Activated naive CD8-positive, alpha-beta T cell treated with anti-CD3 and anti-CD28 coated beads, Interleukin-2, amount 10 ng/mL, durations not matched to agents 7 days and 5 days (primary cell): ENCODE measurements around the gene TP53I11. TPM values are rescaled to one million over a fixed set of nuclear protein-coding genes. Genes with fewer than 3 reads are reported as not detected.

Experiments
- ATAC-seq: fragments of 150-1000 bp; cut with Tn5 transposase; one replicate; pipeline ENCODE4 v1.10.0; 2021; ENCODE audit warnings: low read depth, moderate library complexity
- POLR2A ChIA-PET: fragments of 350-600 bp; sonication (Branson Sonifier 250); formaldehyde crosslinking; loops from one replicate; lab custom pipeline; 2021; ENCODE audit warnings: antibody characterized with exemption; lab: Charles Lee
- DNase-seq: peaks from one replicate; pipeline ENCODE4 v3.0.0; 2021
- H3K27ac Mint-ChIP-seq: one replicate; pipeline ENCODE4 v1.8.0; 2022; ENCODE audit warnings: mild to moderate bottlenecking, mixed read lengths
- H3K27me3 Mint-ChIP-seq: one replicate; pipeline ENCODE4 v1.8.0; 2022; ENCODE audit warnings: mild to moderate bottlenecking, moderate library complexity, mixed read lengths
- H3K36me3 Mint-ChIP-seq: one replicate; pipeline ENCODE4 v1.8.0; 2021; ENCODE audit warnings: mild to moderate bottlenecking, mixed read lengths
- H3K4me1 Mint-ChIP-seq: one replicate; pipeline ENCODE4 v1.8.0; 2021; ENCODE audit warnings: mixed read lengths
- H3K4me3 Mint-ChIP-seq: one replicate; pipeline ENCODE4 v1.8.0; 2022; ENCODE audit warnings: mild to moderate bottlenecking, moderate library complexity, mixed read lengths
- H3K9me3 Mint-ChIP-seq: one replicate; pipeline ENCODE4 v1.8.0; 2021; ENCODE audit warnings: mixed read lengths
- total RNA-seq, 2 experiments: library from RNA; stranded (reverse); gene quantifications; one replicate each; pipeline ENCODE4 v1.2.3, GENCODE V29; 2021

TP53I11 gene
- total RNA-seq, 2 experiments from 2014 or later, result 13.7 to 15.7 TPM

- no peak overlapping the region for H3K4me3 Mint-ChIP-seq
- H3K27ac Mint-ChIP-seq, result no peak overlapping the region
- POLR2A ChIA-PET, result no interaction called here
- DNase-seq, result no peak
- no peaks in the 10 kb centered on the region for H3K9me3 Mint-ChIP-seq
- ATAC-seq, result no peak
- H3K36me3 Mint-ChIP-seq, result no peaks in the 10 kb centered on the region
- peaks cover 2% of the 10 kb centered on the region for H3K27me3 Mint-ChIP-seq
- no peaks in the 10 kb centered on the region for H3K4me1 Mint-ChIP-seq
These were observed 47.2 kb downstream of the TP53I11 start for GRCh38 chr11:44903518-44903917.

GRCh38 chr11:44903035-44903434, 47.6 kb downstream of the TP53I11 start:
- Mint-ChIP-seq H3K36me3 (no peaks in the 10 kb centered on the region), H3K9me3 (no peaks in the 10 kb centered on the region), H3K27me3 (peaks cover 2% of the 10 kb centered on the region), H3K4me3 (no peak overlapping the region), H3K4me1 (no peaks in the 10 kb centered on the region), H3K27ac (no peak overlapping the region)
- POLR2A ChIA-PET, result no interaction called here
- DNase-seq (no peak), ATAC-seq (no peak)

GRCh38 chr11:44901786-44902185, 48.9 kb downstream of the TP53I11 start:
- no peak overlapping the region for H3K27ac Mint-ChIP-seq
- POLR2A ChIA-PET, result no interaction called here
- no peaks in the 10 kb centered on the region for H3K4me1 Mint-ChIP-seq
- no peak for ATAC-seq
- H3K27me3 Mint-ChIP-seq, result peaks cover 2% of the 10 kb centered on the region
- no peaks in the 10 kb centered on the region for H3K9me3 Mint-ChIP-seq
- H3K4me3 Mint-ChIP-seq, result no peak overlapping the region
- no peak for DNase-seq
- no peaks in the 10 kb centered on the region for H3K36me3 Mint-ChIP-seq

- H3K9me3 Mint-ChIP-seq, result no peaks in the 10 kb centered on the region
- no peaks in the 10 kb centered on the region for H3K4me1 Mint-ChIP-seq
- no peaks in the 10 kb centered on the region for H3K36me3 Mint-ChIP-seq
- H3K4me3 Mint-ChIP-seq, result no peak overlapping the region
- DNase-seq (no peak), ATAC-seq (no peak)
- no peak overlapping the region for H3K27ac Mint-ChIP-seq
- POLR2A ChIA-PET, result no interaction called here
- no peaks in the 10 kb centered on the region for H3K27me3 Mint-ChIP-seq
These were observed 49.5 kb downstream of the TP53I11 start for GRCh38 chr11:44901120-44901633.

GRCh38 chr11:44899959-44900358, 50.7 kb downstream of the TP53I11 start:
- POLR2A ChIA-PET, result no interaction called here
- Mint-ChIP-seq H3K36me3 (no peaks in the 10 kb centered on the region), H3K27me3 (no peaks in the 10 kb centered on the region), H3K4me1 (no peaks in the 10 kb centered on the region), H3K9me3 (no peaks in the 10 kb centered on the region), H3K27ac (no peak overlapping the region), H3K4me3 (no peak overlapping the region)
- ATAC-seq (no peak), DNase-seq (no peak)

GRCh38 chr11:44893846-44894617, 56.7 kb downstream of the TP53I11 start:
- Mint-ChIP-seq H3K36me3 (no peaks in the 10 kb centered on the region), H3K27ac (no peak overlapping the region), H3K9me3 (no peaks in the 10 kb centered on the region), H3K4me1 (no peaks in the 10 kb centered on the region), H3K27me3 (no peaks in the 10 kb centered on the region), H3K4me3 (no peak overlapping the region)
- ATAC-seq, result peak; percentile 71
- DNase-seq, result peak; percentile 75
- POLR2A ChIA-PET, result no interaction called here

- H3K27me3 Mint-ChIP-seq, result peaks cover 3% of the 10 kb centered on the region
- ATAC-seq (no peak), DNase-seq (no peak)
- no peaks in the 10 kb centered on the region for H3K9me3 Mint-ChIP-seq
- no peak overlapping the region for H3K4me3 Mint-ChIP-seq
- POLR2A ChIA-PET, result no interaction called here
- H3K27ac Mint-ChIP-seq, result no peak overlapping the region
- no peaks in the 10 kb centered on the region for H3K4me1 Mint-ChIP-seq
- H3K36me3 Mint-ChIP-seq, result no peaks in the 10 kb centered on the region
These were observed 57.3 kb downstream of the TP53I11 start for GRCh38 chr11:44893308-44893822.

- Mint-ChIP-seq H3K4me3 (no peak overlapping the region), H3K4me1 (no peaks in the 10 kb centered on the region), H3K36me3 (no peaks in the 10 kb centered on the region), H3K27ac (no peak overlapping the region), H3K27me3 (peaks cover 3% of the 10 kb centered on the region), H3K9me3 (no peaks in the 10 kb centered on the region)
- POLR2A ChIA-PET, result no interaction called here
- ATAC-seq, result no peak
- no peak for DNase-seq
These were observed 57.8 kb downstream of the TP53I11 start for GRCh38 chr11:44892843-44893242.

- H3K4me3 Mint-ChIP-seq, result no peak overlapping the region
- peaks cover 5% of the 10 kb centered on the region for H3K27me3 Mint-ChIP-seq
- no peaks in the 10 kb centered on the region for H3K9me3 Mint-ChIP-seq
- no peaks in the 10 kb centered on the region for H3K36me3 Mint-ChIP-seq
- ATAC-seq (no peak), DNase-seq (no peak)
- H3K4me1 Mint-ChIP-seq, result no peaks in the 10 kb centered on the region
- POLR2A ChIA-PET, result no interaction called here
- no peak overlapping the region for H3K27ac Mint-ChIP-seq
These were observed 61.4 kb downstream of the TP53I11 start for GRCh38 chr11:44889266-44889665.

GRCh38 chr11:44887636-44888035, 63.0 kb downstream of the TP53I11 start:
- Mint-ChIP-seq H3K36me3 (no peaks in the 10 kb centered on the region), H3K4me1 (no peaks in the 10 kb centered on the region), H3K4me3 (no peak overlapping the region), H3K27me3 (peaks cover 7% of the 10 kb centered on the region), H3K27ac (no peak overlapping the region), H3K9me3 (no peaks in the 10 kb centered on the region)
- ATAC-seq, result no peak
- POLR2A ChIA-PET, result no interaction called here
- no peak for DNase-seq

GRCh38 chr11:44886790-44887140, 63.9 kb downstream of the TP53I11 start:
- Mint-ChIP-seq H3K9me3 (no peaks in the 10 kb centered on the region), H3K27me3 (peaks cover 7% of the 10 kb centered on the region), H3K36me3 (no peaks in the 10 kb centered on the region), H3K4me1 (no peaks in the 10 kb centered on the region), H3K27ac (no peak overlapping the region), H3K4me3 (no peak overlapping the region)
- POLR2A ChIA-PET, result no interaction called here
- ATAC-seq (no peak), DNase-seq (no peak)

GRCh38 chr11:44885919-44886789, 64.5 kb downstream of the TP53I11 start:
- POLR2A ChIA-PET, result no interaction called here
- DNase-seq (no peak), ATAC-seq (no peak)
- H3K9me3 Mint-ChIP-seq, result no peaks in the 10 kb centered on the region
- no peak overlapping the region for H3K4me3 Mint-ChIP-seq
- H3K36me3 Mint-ChIP-seq, result no peaks in the 10 kb centered on the region
- peaks cover 7% of the 10 kb centered on the region for H3K27me3 Mint-ChIP-seq
- no peaks in the 10 kb centered on the region for H3K4me1 Mint-ChIP-seq
- no peak overlapping the region for H3K27ac Mint-ChIP-seq

- no peaks in the 10 kb centered on the region for H3K9me3 Mint-ChIP-seq
- H3K27ac Mint-ChIP-seq, result no peak overlapping the region
- H3K27me3 Mint-ChIP-seq, result peaks cover 7% of the 10 kb centered on the region
- POLR2A ChIA-PET, result no interaction called here
- no peak for DNase-seq
- ATAC-seq, result no peak
- H3K4me1 Mint-ChIP-seq, result no peaks in the 10 kb centered on the region
- H3K36me3 Mint-ChIP-seq, result no peaks in the 10 kb centered on the region
- H3K4me3 Mint-ChIP-seq, result no peak overlapping the region
These were observed 65.4 kb downstream of the TP53I11 start for GRCh38 chr11:44885065-44885810.
